Thoracic aorta (tissue), 2 donors: ENCODE results near the gene SLC8B1. TPM values are rescaled to one million over a fixed set of nuclear protein-coding genes. Genes with fewer than 3 reads are reported as not detected.

Experiments
- ATAC-seq: fragments of 150-250 bp; one replicate; pipeline ENCODE4 v1.8.0; 2017; ENCODE audit warnings: low read depth; ENCODE audit not compliant: insufficient number of reproducible peaks, low FRiP score
- DNase-seq: peaks from one replicate; pipeline ENCODE4 v3.0.0-alpha.2; 2020; ENCODE audit warnings: low spot score
- H3K27ac ChIP-seq, 2 donors: fragments of 200-600 bp; sonication (generic); 1 replicate in 1 of 2; 2 replicates in 1 of 2; pipeline ENCODE4 v1.5.1; 2016; ENCODE audit warnings: mild to moderate bottlenecking in 2 of 2, moderate library complexity in 2 of 2
- H3K27me3 ChIP-seq: fragments of 200-600 bp; sonication (generic); replicated peaks from 2 replicates; pipeline ENCODE4 v1.6.0; 2016; ENCODE audit warnings: mild to moderate bottlenecking; ENCODE audit not compliant: insufficient read depth
- H3K36me3 ChIP-seq: fragments of 200-600 bp; sonication (generic); one replicate; pipeline ENCODE4 v1.5.1; 2016
- H3K4me1 ChIP-seq, 2 donors: fragments of 200-600 bp; sonication (generic); 1 replicate in 1 of 2; 2 replicates in 1 of 2; pipeline versions ENCODE4 v1.5.1 to v1.6.0; 2016; ENCODE audit warnings: low read depth in 2 of 2, mild to moderate bottlenecking in 1 of 2; ENCODE audit not compliant: control insufficient read depth in 1 of 2
- H3K4me3 ChIP-seq: fragments of 200-600 bp; sonication (generic); 2 replicates; pipeline ENCODE4 v1.5.1; 2016; ENCODE audit warnings: mild to moderate bottlenecking
- H3K9me3 ChIP-seq: fragments of 200-600 bp; sonication (generic); 2 replicates; pipeline ENCODE4 v1.5.1; 2016
- CTCF ChIP-seq: fragments of 200-600 bp; sonication (generic); IDR thresholded peaks from one replicate; pipeline ENCODE4 v1.5.1; 2019; ENCODE audit warnings: antibody characterized with exemption
- total RNA-seq, 2 donors: library from RNA; depleted of rRNA; stranded (reverse); fragments of >200 nt; gene quantifications; one replicate each; pipeline versions ENCODE4 v1.1.0 to v1.2.3, GENCODE V29; 2016

Gene SLC8B1
- total RNA-seq, 2 donors from 2014 or later = 41.7 to 85.1 TPM

GRCh38 chr12:113314121-113314529 is 20.8 kb downstream of the SLC8B1 start:
- no peaks in the 10 kb centered on the region for H3K4me1 ChIP-seq
- H3K4me3 ChIP-seq = no peak overlapping the region
- no peak overlapping the region for H3K27ac ChIP-seq
- no peak for TF ChIP-seq CTCF
- H3K27me3 ChIP-seq = no peaks in the 10 kb centered on the region
- DNase-seq (no peak), ATAC-seq (no peak)
- H3K36me3 ChIP-seq = peaks cover 62% of the 10 kb centered on the region
- H3K9me3 ChIP-seq = no peaks in the 10 kb centered on the region

- no peak for TF ChIP-seq CTCF
- Histone ChIP-seq H3K27me3 (no peaks in the 10 kb centered on the region), H3K36me3 (peaks cover 57% of the 10 kb centered on the region), H3K9me3 (no peaks in the 10 kb centered on the region), H3K4me3 (no peak overlapping the region), H3K4me1 (no peaks in the 10 kb centered on the region), H3K27ac (no peak overlapping the region)
- DNase-seq (no peak), ATAC-seq (no peak)
These were observed 24.4 kb downstream of the SLC8B1 start for GRCh38 chr12:113310489-113310888.

- Histone ChIP-seq H3K4me3 (no peak overlapping the region), H3K4me1 (no peaks in the 10 kb centered on the region), H3K27me3 (no peaks in the 10 kb centered on the region), H3K36me3 (peaks cover 69% of the 10 kb centered on the region), H3K27ac (no peak overlapping the region), H3K9me3 (no peaks in the 10 kb centered on the region)
- DNase-seq (no peak), ATAC-seq (peak; percentile 10)
- TF ChIP-seq CTCF = no peak
These were observed 28.5 kb downstream of the SLC8B1 start for GRCh38 chr12:113306382-113306781.

- DNase-seq (no peak), ATAC-seq (no peak)
- no peak for TF ChIP-seq CTCF
- no peaks in the 10 kb centered on the region for H3K27me3 ChIP-seq
- H3K36me3 ChIP-seq = peaks cover 60% of the 10 kb centered on the region
- no peak overlapping the region for H3K27ac ChIP-seq
- peaks cover 0 to 5% of the 10 kb centered on the region in 2 donors for H3K4me1 ChIP-seq
- H3K4me3 ChIP-seq = no peak overlapping the region
- H3K9me3 ChIP-seq = no peaks in the 10 kb centered on the region
These were observed 29.5 kb downstream of the SLC8B1 start for GRCh38 chr12:113305281-113305856.

GRCh38 chr12:113302886-113303640 is 31.8 kb downstream of the SLC8B1 start:
- Histone ChIP-seq H3K27me3 (no peaks in the 10 kb centered on the region), H3K9me3 (no peaks in the 10 kb centered on the region), H3K36me3 (peaks cover 43% of the 10 kb centered on the region), H3K4me3 (no peak overlapping the region), H3K27ac (no peak overlapping the region), H3K4me1 (peaks cover 16 to 28% of the 10 kb centered on the region in 2 donors)
- no peak for TF ChIP-seq CTCF
- ATAC-seq (no peak), DNase-seq (no peak)
